Stimulated activated CD8-positive, alpha-beta memory T cell treated with anti-CD3 and anti-CD28 coated beads, Interleukin-15, amount 100 ng/mL, for 4 hours (primary cell): Measurements from ENCODE around the gene GLS2.
"Not testable (repeated sequence)": the region's sequence is repeated elsewhere in the genome, so short reads cannot be mapped to it uniquely, and the experiment has no call there.

Experiments used
- DNase-seq, 2 donors: peaks; one replicate each; pipeline ENCODE4 v3.0.0-alpha.2; 2020; ENCODE audit warnings: low read depth in 2 of 2

Gene GLS2

GRCh38 chr12:56488041-56488955 is at the start of gene GLS2:
GLS2 (minus strand) TSS chr12:56488161; CDS start chr12:56488118, 43 bp downstream.
- peak; percentile 47 to 54 for DNase-seq

GRCh38 chr12:56537546-56537945 is 49.6 kb upstream of the GLS2 start:
- DNase-seq, result no peak

- DNase-seq, result no peak
These were observed 42.6 kb upstream of the GLS2 start for GRCh38 chr12:56530390-56531055.

- no peak for DNase-seq
These were observed 41.7 kb upstream of the GLS2 start for GRCh38 chr12:56529656-56530055.

- no peak for DNase-seq
These were observed 40.9 kb upstream of the GLS2 start for GRCh38 chr12:56528846-56529245.

- DNase-seq, result no peak
These were observed 34.6 kb upstream of the GLS2 start for GRCh38 chr12:56522411-56523193.

- DNase-seq, result peak; percentile 4 to 13
These were observed 33.8 kb upstream of the GLS2 start, which contains the start of gene RBMS2 for GRCh38 chr12:56521590-56522371. RBMS2 (plus strand) TSS chr12:56521820; CDS start chr12:56522024, 204 bp downstream.

- no peak for DNase-seq
These were observed 33.2 kb upstream of the GLS2 start for GRCh38 chr12:56521209-56521589.

- no peak for DNase-seq
These were observed 32.5 kb upstream of the GLS2 start for GRCh38 chr12:56520506-56520905.

GRCh38 chr12:56520048-56520447 is 32.1 kb upstream of the GLS2 start:
- DNase-seq, result no peak

GRCh38 chr12:56518570-56518969 is 30.6 kb upstream of the GLS2 start:
- DNase-seq, result no peak

GRCh38 chr12:56517854-56518253 is 29.9 kb upstream of the GLS2 start:
- DNase-seq, result no peak

- not testable (repeated sequence) for DNase-seq
These were observed 26.0 kb upstream of the GLS2 start for GRCh38 chr12:56514014-56514318.

GRCh38 chr12:56510786-56511185 is 22.8 kb upstream of the GLS2 start:
- DNase-seq, result no peak

GRCh38 chr12:56499879-56500278 is 11.9 kb upstream of the GLS2 start:
- not testable (repeated sequence) for DNase-seq

- not testable (repeated sequence) for DNase-seq
These were observed 11.5 kb upstream of the GLS2 start for GRCh38 chr12:56499452-56499851.

GRCh38 chr12:56498126-56498902 is 10.4 kb upstream of the GLS2 start:
- not testable (repeated sequence) for DNase-seq

GRCh38 chr12:56496704-56497103 is 8.7 kb upstream of the GLS2 start:
- DNase-seq, result peak; percentile 10 to 31

- DNase-seq, result not testable (repeated sequence)
These were observed 6.5 kb upstream of the GLS2 start for GRCh38 chr12:56494481-56494880.

- not testable (repeated sequence) for DNase-seq
These were observed 6.1 kb upstream of the GLS2 start for GRCh38 chr12:56494106-56494415.
